ENCODE measurements around the gene WDR3.

DNA sequence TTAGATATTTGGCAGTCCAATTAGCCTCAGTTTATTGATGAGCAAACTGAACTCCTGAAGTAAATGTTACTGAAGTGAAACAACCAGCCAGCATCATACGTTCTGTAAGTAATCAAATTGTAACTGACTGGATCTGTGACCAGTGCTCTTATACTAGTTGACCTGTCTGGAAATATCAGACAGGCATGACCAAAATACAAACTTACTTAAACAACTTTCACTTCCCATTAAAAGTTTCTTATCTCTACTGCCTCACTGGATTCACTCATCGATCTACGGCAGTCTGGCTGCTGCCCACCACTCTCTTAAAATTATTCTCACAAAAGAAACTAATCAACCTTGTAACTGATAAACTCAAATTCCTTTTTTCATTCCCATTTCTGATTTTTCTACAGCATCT lies 56.4 kb downstream of the WDR3 start:
- TF ChIP-seq POLR2AphosphoS5 (IDR thresholded peaks at IDR 0.05; ENCODE audit: low read depth, low read length) (no peak), TAF1 (IDR thresholded peaks at IDR 0.05; ENCODE audit: borderline replicate concordance, insufficient read depth, low read length) (no peak), SIN3A (IDR thresholded peaks at IDR 0.05; ENCODE audit: borderline replicate concordance, insufficient read depth, low read length) (no peak), REST (IDR thresholded peaks at IDR 0.05; ENCODE audit: insufficient read depth in 1 of 2, low read depth in 2 of 2, low read length in 2 of 2) (no peak)

All from PFSK-1 (cell line).